HG03520 (cell line): ENCODE data around the gene C17orf107.

ENCODE experiments used
- ATAC-seq: cut with Tn5 transposase; IDR thresholded peaks from one replicate; pipeline ENCODE4 v1.9.1; 2021; ENCODE audit warnings: mild to moderate bottlenecking, moderate library complexity; ENCODE audit not compliant: unreplicated experiment

Gene C17orf107

DNA sequence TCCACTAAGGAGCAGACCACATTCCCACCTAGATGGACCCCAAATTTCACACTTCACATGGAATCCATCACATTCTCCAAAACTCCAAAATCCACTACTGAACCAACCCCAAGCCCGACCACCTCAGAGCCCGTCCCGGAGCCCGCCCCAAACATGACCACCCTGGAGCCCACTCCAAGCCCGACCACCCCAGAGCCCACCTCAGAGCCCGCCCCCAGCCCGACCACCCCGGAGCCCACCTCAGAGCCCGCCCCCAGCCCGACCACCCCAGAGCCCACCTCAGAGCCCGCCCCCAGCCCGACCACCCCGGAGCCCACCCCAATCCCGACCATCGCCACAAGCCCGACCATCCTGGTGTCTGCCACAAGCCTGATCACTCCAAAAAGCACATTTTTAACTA is 34.3 kb downstream of the C17orf107 start:
- no peak for ATAC-seq

DNA sequence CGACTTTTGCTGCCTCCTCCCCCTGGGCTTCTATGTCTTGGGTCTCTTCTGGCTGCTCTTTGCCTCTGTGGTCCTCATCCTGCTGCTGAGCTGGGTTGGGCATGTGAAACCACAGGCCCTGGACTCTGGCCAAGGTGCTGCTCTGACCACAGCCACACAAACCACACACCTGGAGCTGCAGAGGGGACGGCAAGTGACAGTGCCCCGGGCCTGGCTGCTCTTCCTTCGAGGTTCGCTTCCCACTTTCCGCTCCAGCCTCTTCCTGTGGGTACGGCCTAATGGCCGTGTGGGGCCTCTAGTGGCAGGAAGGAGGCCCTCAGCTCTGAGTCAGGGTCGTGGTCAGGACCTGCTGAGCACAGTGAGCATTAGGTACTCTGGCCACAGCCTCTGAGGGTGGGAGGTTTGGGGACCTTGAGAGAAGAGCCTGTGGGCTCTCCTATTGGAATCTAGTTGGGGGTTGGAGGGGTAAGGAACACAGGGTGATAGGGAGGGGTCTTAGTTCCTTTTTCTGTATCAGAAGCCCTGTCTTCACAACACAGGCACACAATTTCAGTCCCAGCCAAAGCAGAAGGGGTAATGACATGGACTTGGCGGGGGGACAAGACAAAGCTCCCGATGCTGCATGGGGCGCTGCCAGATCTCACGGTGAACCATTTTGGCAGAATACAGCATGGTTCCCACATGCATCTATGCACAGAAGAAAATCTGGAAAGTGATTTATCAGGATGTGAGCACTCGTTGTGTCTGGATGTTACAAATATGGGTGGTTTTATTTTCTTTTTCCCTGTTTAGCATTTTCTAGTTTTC is 35.0 kb downstream of the C17orf107 start:
- ATAC-seq = no peak

DNA sequence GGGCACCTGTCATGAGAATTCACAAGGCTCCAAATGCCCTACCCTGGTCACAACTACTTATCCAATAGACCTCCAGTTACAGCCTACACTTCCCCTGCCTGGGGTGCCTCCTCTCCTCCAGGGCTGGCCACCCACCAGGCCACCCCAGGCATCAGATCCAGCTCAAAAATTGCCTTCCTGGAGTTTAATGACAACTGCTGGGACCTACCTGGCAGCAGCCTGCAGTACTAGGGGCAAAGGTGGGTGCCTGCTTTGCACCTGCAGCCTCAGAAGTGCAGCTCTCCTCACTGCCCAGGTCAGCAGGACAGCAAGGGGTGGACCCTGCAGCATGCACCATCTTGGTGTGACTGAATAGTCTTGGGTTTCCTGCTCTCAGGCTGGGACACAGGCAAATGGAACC is 36.3 kb downstream of the C17orf107 start:
- ATAC-seq = no peak

DNA sequence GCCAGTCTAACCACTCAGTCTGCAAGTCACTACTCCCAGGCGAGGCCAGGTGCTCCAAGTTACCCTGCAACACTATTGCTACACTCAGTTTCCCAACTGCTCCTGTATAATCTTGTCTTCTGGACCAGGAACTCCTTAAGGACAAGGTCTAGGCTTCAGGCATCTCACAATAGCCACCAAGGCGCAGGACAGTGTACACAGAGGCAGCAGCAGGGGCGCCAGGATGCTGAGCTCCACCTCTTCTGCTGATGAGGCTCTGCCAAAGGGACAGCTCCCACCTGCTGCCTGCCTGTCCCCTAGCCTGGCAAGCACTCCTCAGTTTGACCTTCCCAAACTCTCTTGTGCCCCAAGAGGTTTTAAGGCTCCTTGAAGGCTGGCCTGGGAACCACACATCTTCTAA is 37.1 kb downstream of the C17orf107 start:
- ATAC-seq = no peak

DNA sequence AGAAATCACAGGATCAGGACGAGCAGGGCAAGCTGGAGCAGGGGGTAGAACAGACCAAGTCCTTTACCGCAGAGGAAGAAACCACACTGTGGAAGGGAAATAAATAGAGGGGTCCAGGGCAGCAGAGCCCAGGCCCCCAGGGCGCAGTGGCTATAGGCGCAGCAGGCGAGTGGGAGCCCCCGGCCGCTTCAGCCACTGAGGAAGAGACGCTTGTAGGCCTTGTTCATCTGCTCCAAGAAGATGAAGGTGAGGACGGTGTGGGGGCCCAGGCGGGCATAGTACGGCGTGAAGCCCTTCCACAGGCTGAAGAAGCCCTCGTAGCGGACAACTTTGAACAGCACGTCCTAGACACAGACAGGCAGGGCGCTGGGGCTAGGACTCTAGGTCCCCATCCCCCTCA is 38.2 kb downstream of the C17orf107 start:
- no peak for ATAC-seq

DNA sequence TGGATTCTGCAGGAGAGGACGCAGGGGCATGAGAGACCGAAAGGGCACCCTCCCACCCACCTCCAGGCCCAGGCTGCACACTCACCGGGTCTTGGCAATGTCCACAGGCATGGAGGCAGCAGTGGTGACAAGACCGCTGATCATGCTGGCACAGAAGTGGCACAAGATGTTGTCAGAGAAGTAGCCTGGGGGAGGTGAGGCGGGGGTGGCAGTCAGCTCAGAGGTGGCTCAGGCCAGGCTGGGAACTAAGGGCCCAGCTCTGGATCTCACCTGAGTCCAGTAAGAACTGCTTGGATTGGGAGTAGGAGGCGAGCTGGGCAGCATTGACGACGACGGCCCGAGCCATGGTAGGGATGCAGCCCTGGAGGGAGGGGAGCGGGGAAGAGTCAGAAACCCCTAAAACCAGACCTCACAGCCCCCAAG is 38.7 kb downstream of the C17orf107 start:
- ATAC-seq = no peak

DNA sequence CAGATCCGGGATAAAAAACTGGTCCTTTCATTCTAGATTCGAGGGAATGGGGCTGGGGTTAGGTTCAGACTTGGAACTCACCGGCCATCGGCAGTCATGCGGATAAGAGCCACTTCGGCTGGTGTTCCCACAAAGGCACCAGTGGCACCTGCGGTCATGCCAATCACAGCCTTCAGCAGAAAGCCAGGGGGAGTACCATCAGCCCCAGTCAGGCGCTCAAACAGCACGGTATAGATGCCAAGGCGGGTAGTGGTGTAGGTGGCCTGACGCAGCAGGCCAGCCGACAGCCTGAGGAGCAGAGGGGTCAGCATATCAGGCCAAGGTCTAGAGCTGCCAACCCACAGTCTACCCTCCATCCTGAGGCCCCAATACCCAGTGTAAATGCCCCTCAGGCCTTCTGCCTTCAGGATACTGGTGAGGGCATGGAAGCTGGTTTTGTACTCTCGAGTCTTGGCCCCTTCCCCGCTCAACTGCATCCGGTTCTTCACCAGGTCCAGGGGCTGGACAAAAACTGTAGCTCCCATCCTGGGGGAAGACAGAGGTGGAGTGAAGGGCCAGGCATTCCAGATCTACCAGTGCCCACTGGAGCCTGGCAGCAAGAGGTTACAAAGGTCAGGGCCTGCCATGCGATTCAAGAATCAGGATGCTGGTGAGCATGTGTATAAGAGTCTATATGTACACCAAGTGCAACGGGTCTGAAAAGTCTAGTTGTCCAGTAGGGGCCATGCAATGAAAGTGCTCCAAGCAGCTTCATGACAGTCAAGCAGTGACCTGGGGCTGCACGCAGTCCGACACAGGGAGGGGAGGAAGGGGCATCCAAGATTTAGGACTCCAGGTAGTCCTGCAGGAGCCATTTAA is 39.6 kb downstream of the C17orf107 start:
- ATAC-seq = no peak

DNA sequence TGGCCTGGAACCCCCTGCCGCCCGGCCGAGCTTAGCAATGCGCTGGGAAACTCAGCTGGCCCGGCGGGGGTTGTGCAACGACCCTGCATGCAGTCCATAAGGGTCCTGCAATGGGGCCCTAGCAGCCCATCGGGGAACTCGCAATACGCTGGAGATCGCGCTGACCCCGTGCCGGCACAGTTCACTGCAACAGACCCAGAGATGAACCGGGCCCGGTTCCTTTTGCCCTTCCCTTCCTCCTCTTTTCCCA is 40.1 kb downstream of the C17orf107 start:
- ATAC-seq = peak; percentile 5

DNA sequence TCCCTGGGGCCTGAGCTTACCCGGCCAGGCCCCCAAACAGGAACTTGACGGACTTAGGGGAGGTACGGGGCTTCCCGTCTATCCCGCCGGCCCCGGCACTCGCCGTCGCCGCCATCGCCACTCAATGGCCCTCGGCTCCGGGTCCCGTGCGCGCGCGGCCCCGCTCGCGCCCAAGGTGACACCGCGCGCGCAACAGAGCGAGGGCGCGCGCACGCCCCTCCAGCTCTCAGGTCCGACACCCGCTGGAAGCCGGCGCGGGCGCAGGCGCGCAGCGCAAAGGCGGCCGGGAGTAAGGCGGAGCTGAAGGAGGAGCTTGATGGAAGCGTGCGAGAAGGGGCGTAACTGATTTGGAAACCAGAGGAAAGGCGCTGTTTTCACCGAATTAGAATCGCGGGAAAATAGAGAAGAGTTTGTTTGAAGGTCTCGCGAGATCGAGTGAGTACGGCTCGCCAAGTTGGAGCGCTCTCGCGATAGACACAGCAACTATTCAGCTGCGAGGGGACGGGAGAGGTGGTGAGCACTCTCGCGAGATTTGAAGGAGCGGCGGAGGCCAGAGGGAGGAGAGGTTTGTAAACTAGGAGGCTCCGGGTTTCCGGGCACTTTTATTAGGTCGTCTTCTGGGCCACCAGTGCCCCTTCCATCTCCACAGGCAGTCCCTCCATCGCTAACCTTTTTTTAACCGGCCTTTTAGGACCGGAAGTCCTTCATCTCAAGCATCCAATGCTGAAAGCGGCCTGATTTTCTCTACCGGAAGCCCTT is 40.6 kb downstream of the C17orf107 start, which contains the start of the genes RNF167 and SLC25A11:
TSS of gene RNF167 (plus strand) at position 473 of the 759 bp plus-strand sequence. CDS start 642 bp downstream, outside the sequence.
TSS of gene SLC25A11 (minus strand) at position 251 of the 759 bp plus-strand sequence. CDS start at position 115, 136 bp downstream.
- ATAC-seq = peak; percentile 72

DNA sequence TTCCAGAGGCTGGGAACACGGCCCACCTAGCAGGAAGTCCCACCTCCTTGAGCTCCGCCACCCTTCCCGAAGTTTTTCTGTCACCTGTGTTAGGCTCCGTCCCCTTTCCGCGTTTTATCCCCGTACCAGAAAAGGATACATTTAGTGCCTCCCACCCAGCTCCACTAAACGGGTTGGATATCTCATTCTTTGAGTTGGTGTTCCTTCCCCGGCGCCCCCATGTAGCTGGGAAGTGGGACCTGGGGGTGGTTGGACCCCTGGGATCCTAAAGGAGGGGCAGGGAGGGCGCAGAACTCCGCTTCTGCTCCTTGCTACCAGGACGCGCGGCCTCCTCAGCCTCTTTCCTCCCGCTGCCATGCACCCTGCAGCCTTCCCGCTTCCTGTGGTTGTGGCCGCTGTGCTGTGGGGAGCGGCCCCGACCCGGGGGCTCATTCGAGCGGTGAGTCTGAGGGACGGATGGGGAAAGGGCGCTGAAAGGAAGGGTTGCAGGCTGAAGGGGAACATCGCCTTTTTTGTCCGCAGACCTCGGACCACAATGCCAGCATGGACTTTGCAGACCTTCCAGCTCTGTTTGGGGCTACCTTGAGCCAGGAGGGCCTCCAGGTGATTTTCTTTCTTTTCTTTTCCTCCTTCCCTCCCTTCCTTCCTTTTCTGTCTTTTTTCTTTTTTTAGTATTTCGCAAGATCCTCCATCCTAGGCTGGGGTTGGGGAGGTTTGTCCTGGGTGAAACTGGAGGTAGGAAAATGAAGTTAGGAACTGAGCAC is 41.4 kb downstream of the C17orf107 start:
- ATAC-seq = no peak

DNA sequence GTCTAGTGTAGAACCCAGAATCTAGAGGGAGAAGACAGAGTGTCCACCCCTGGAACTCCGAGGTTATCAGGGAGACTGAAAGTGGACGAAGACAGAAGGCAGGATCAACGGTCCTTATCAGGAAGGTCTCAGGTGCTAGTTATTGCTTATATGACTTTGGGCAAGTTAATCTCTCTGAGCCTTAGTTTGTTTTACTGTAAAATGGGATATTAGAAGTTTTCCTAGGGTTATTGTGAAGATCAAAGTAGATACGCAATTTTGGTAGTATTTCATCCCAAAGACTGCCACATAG is 41.9 kb downstream of the C17orf107 start:
- no peak for ATAC-seq

DNA sequence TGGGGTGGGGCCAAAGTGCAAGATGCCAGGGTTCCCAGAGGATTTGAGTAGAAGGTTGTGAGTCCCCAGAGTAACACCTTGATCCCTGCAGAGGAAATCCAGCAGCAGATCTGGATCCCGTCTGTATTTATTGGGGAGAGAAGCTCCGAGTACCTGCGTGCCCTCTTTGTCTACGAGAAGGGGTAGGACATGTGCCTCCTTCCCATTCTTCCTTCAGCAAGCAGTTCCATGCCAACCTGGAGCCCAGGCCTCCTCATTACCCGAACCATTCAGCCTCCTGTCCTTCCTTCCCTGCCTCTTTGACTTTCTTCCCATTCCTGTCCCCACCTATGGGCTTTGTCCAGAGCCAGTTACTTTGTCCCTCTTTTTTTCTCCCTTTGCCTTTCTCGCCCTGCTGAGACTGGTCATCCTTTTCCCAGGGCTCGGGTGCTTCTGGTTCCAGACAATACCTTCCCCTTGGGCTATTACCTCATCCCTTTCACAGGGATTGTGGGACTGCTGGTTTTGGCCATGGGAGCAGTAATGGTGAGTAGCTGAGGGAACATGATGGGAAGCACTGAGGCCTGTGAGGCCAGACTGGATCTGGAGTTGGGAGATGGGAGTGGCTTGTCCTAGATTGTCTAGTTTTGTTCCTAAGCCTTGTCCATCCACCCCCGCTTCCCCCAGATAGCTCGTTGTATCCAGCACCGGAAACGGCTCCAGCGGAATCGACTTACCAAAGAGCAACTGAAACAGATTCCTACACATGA is 43.6 kb downstream of the C17orf107 start:
- ATAC-seq = no peak

DNA sequence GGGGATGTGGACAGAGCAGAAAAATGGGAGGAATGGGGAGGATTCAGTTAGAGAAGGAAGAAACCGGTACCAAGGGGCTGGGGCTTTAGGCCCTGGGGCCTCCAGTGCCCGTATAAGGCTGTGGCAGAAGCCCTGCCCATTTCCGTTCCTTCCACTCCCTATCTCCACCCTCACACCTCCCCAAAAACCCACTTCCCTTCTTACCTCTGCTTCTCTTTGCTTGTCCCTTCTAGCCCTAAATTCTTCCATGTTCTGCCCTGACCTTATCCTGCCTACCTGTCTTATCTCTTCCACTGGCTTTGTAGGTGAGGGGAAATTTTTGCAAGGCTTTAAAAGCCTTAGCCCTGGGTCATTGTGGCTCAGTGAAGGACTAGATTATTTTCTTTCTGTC is 44.8 kb downstream of the C17orf107 start:
- ATAC-seq = no peak

DNA sequence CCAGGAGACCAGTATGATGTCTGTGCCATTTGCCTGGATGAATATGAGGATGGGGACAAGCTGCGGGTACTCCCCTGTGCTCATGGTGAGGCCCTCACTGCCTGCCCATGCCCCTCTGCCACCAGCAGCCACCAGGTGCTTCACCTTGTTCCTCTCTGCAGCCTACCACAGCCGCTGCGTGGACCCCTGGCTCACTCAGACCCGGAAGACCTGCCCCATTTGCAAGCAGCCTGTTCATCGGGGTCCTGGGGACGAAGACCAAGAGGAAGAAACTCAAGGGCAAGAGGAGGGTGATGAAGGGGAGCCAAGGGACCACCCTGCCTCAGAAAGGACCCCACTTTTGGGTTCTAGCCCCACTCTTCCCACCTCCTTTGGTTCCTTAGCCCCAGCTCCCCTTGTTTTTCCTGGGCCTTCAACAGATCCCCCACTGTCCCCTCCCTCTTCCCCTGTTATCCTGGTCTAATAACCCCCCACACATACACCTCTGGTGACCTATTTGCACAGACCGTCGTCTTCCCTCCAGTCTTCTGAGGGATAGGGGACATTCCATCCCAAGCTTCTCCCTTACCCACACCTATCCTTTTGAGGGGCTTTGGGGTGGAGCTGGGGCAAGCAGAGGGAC is 45.3 kb downstream of the C17orf107 start:
- ATAC-seq = no peak

DNA sequence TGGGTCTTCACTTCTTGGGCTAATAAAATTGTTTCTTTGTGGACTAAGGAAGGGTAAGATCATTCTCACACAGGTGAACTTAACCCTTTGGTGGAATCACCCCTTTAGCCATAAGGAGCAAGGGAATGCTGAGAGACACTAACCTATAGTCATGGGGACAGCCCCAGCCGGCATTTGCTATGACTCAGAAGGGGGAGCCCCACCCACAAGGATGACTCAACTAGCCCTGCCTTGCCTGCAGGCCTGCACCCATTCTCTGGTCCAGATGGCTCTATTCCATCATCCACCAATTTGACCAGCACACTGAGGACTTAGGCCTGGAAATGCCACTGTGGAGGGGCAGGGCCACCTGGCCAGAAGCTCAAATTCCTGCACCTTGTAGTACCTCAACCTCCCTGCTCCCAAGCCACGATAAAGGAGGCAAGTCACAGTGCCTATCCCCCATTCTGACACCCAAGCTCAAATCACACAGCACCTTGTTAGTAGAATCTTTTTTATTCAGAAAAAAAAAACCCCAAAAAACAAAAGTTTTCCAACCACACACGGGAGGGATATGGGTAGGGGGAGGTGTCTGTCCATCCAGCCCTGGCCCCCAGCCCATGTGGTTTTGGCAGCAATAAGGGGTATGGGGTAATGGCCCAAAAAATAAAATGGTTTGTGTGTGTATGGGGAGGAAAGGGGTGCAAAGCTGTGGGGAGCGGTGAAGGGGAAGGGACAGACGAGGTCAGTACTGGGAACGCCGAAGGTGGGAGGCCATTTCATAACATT is 46.0 kb downstream of the C17orf107 start:
- no peak for ATAC-seq

DNA sequence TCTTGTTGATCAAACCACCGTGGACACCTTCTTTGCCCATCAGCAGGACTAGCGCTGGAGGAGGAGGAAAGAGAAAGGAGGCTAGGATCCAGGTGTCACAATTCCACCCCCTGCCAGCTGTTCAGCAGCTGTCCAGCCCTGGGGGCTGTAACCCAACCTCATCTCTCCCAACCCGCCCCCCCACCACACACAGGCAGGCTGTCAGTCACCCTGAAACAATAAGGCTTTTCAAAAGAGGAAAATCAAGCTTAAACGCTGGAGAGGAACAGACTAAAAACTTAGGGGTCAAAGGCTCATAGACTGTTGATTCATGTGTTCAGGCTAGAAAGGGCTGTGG is 46.6 kb downstream of the C17orf107 start:
- ATAC-seq = no peak

DNA sequence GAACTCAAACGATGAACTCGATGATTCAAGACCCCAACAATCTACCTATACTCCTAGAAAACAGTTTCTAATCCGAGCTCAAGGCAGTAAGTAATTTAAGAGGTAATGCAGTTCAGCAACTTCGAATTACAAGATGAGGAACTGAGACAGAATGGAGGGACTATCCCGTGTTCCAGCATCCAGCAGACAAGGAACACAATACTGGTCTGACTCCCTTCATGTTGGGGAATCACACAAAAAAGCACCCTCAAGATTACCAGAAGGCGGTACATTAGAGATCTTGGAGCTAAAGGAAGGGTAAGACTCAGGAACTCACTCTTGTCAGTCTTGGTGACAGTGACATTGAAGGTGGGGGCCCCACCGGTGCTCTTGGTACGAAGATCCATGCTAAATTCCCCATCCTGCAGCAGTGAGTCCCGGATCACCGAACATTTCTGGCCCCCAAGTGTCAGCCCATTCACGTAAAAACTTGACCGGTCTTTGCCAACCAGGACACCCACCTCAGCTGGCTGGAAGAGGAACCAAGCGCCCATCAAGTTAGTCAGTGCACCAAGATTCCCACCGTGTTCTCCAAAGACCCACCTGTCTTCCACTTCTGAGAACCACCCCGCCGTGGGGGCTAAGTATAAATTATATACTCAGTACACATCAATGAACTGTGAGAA is 47.1 kb downstream of the C17orf107 start:
- ATAC-seq = no peak

DNA sequence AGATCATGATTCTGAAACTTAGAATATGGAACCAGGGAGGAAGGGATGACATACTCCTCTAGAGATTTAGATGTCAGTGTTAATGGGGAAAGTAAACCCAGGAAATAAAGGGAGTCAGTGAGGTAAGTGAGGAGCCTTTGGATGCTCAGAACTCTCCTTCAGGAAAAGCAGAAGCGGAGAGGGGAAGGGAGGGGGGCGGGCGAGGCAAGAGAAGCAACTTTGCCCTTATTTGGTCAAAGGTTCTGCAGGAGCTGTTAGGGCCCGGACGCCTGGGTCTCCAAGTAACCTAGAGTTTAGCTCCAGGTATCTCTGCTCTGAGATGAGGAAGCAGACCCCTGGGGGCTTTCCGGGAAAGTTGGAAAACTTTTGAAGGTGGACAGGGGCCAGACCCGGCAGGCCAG is 47.7 kb downstream of the C17orf107 start:
- ATAC-seq = no peak
